GM12878 (cell line): ENCODE data around the gene MCOLN1. TPM values are rescaled to one million over a fixed set of nuclear protein-coding genes. Genes with fewer than 3 reads are reported as not detected.

ENCODE experiments used
- ATAC-seq: fragments of 200-7000 bp; cut with Tn5 transposase; 3 replicates; pipeline ENCODE4 v1.9.1; 2020; ENCODE audit warnings: mild to moderate bottlenecking, moderate library complexity
- BruUV-seq: library from RNA; stranded (reverse); fragments of 400-500 nt; replicated peaks from 2 replicates; lab custom pipeline; 2021; lab: Mats Ljungman, UMichigan
- CTCF ChIA-PET: fragments of 300-600 bp; sonication (Branson Sonifier 250); formaldehyde crosslinking; extraction: SDS; loops from one replicate; lab custom pipeline; 2021; ENCODE audit warnings: inconsistent platforms; lab: Yijun Ruan, JAX
- POLR2A ChIA-PET: fragments of 350-600 bp; formaldehyde crosslinking; extraction: SDS; loops from one replicate; lab custom pipeline; 2021; ENCODE audit warnings: inconsistent platforms; lab: Charles Lee
- RAD21 ChIA-PET: fragments of 300-600 bp; sonication (Branson Sonifier 250); formaldehyde crosslinking; loops from one replicate; lab custom pipeline; 2023; ENCODE audit warnings: antibody characterized with exemption; ENCODE audit not compliant: unreplicated experiment; lab: Charles Lee
- SMC1A ChIA-PET: fragments of 300-600 bp; sonication (Branson Sonifier 250); formaldehyde crosslinking; loops from one replicate; lab custom pipeline; 2023; ENCODE audit not compliant: unreplicated experiment, uncharacterized antibody; lab: Charles Lee
- DNase-seq: peaks from one replicate; pipeline ENCODE4 v3.0.0-alpha.2; 2011; ENCODE audit warnings: low read depth, low spot score
- FAIRE-seq: peaks from 3 replicates; lab custom pipeline; 2011; peaks lifted over from hg19 to GRCh38; lab: Jason Lieb, UNC
- H2AFZ ChIP-seq: 2 replicates; pipeline ENCODE4 v1.6.0; 2011; ENCODE audit warnings: low read depth, low read length, control low read depth; ENCODE audit not compliant: control insufficient read depth
- H3K27ac ChIP-seq: 2 replicates; pipeline ENCODE4 v1.5.1; 2011; ENCODE audit warnings: control low read depth; ENCODE audit not compliant: control insufficient read depth, insufficient read depth
- H3K27me3 ChIP-seq, 2 experiments: replicated peaks in 1 of 2; 2 replicates each; pipeline versions ENCODE4 v1.6.0 to v1.6.1; 2011; ENCODE audit warnings: low read length in 1 of 2; ENCODE audit not compliant: control insufficient read depth in 2 of 2, insufficient read depth in 2 of 2
- H3K36me3 ChIP-seq, 2 experiments: 2 replicates each; pipeline ENCODE4 v1.5.1; 2011; ENCODE audit warnings: low read length in 1 of 2; ENCODE audit not compliant: control insufficient read depth in 2 of 2, insufficient read depth in 2 of 2
- H3K4me1 ChIP-seq: 2 replicates; pipeline ENCODE4 v1.6.1; 2011; ENCODE audit warnings: mild to moderate bottlenecking, low read length, moderate library complexity, mixed read lengths; ENCODE audit not compliant: control insufficient read depth, insufficient read depth
- H3K4me2 ChIP-seq: 2 replicates; pipeline ENCODE4 v1.6.0; 2011; ENCODE audit warnings: control low read depth; ENCODE audit not compliant: control insufficient read depth, insufficient read depth
- H3K4me3 ChIP-seq: fragments of 200-600 bp; sonication (generic); 2 replicates; pipeline ENCODE4 v1.5.1; 2016
- H3K79me2 ChIP-seq: 2 replicates; pipeline ENCODE4 v1.6.0; 2011; ENCODE audit warnings: low read length; ENCODE audit not compliant: control insufficient read depth, insufficient read depth
- H3K9ac ChIP-seq: 2 replicates; pipeline ENCODE4 v1.8.0; 2011; ENCODE audit warnings: low read length, control low read depth, mixed read lengths; ENCODE audit not compliant: control insufficient read depth, insufficient read depth
- H3K9me3 ChIP-seq: replicated peaks from 3 replicates; pipeline ENCODE4 v1.5.1; 2011; ENCODE audit warnings: mild to moderate bottlenecking, low read length; ENCODE audit not compliant: control insufficient read depth, insufficient read depth
- H4K20me1 ChIP-seq: 2 replicates; pipeline ENCODE4 v1.6.0; 2011; ENCODE audit not compliant: control insufficient read depth, insufficient read depth
- E4F1 ChIP-seq: fragments of 450-650 bp; IDR thresholded peaks from 2 replicates; pipeline ENCODE4 v1.6.1; 2018; ENCODE audit warnings: borderline replicate concordance, mild to moderate bottlenecking; ENCODE audit not compliant: partially characterized antibody
- EZH2 ChIP-seq: IDR thresholded peaks from 2 replicates; pipeline ENCODE4 v1.6.1; 2012; ENCODE audit warnings: low read depth, mild to moderate bottlenecking, control low read depth, inconsistent platforms, low read length, borderline replicate concordance; ENCODE audit not compliant: control insufficient read depth
- POLR2A ChIP-seq: IDR thresholded peaks from 2 replicates; pipeline ENCODE4 v1.6.1; 2011; ENCODE audit warnings: low read depth, mild to moderate bottlenecking, low read length
- SREBF2 ChIP-seq: IDR thresholded peaks from 2 replicates; pipeline ENCODE4 v1.6.1; 2012; ENCODE audit warnings: mild to moderate bottlenecking, low read length
- STAT3 ChIP-seq: IDR thresholded peaks from 2 replicates; pipeline ENCODE4 v1.6.1; 2011; ENCODE audit warnings: low read depth, low read length, improper control_type of control experiment
- ZNF274 ChIP-seq: IDR thresholded peaks from one replicate; pipeline ENCODE4 v1.8.0; 2011; ENCODE audit not compliant: insufficient read length, insufficient read depth
- WGBS: methylation state at CpG from one replicate; pipeline ENCODE4 v1.1.6; 2016; ENCODE audit warnings: low lambda C conversion rate; ENCODE audit not compliant: insufficient replicate concordance, insufficient coverage; ENCODE audit errors: missing lambda C conversion rate; 5-methylcytosine and 5-hydroxymethylcytosine counted together
- in situ Hi-C: fragments of 300-500 bp; cut with MboI; formaldehyde crosslinking; loops from 9 replicates; pipeline ENCODE4 v1.14.3; 2018; ENCODE audit warnings: mixed read lengths
- intact Hi-C: fragments of 100-400 bp; cut with micrococcal nuclease; formaldehyde crosslinking; loops from one replicate; pipeline ENCODE4 v1.14.2; 2022; ENCODE audit not compliant: unreplicated experiment
- polyA plus RNA-seq, 11 experiments: library from polyadenylated mRNA; depleted of rRNA in 4 of 11; unstranded in 6 of 11; stranded (reverse) in 5 of 11; fragments of >200 nt; fragmentation: Nextera tagmentation in 4 of 11; fragmentation: Illumina TruSeq in 1 of 11; extraction: Ambion mirVana in 4 of 11; extraction: Trizol in 1 of 11; gene quantifications; 1 replicate in 1 of 11; 2 replicates in 10 of 11; pipeline versions ENCODE4 v1.2.1 to v1.2.3, GENCODE V29; 2011 to 2016; ENCODE audit warnings: inconsistent platforms in 2 of 11, missing spikeins in 2 of 11, low read depth in 1 of 11
- total RNA-seq, 4 experiments: library from RNA; depleted of rRNA in 3 of 4; stranded (reverse); fragments of >200 nt in 3 of 4; fragmentation: Illumina TruSeq in 1 of 4; extraction: Trizol in 1 of 4; gene quantifications; 2 replicates each; pipeline versions ENCODE4 v1.2.1 to v1.2.3, GENCODE V29; 2013 to 2021
- TF ChIP-seq, protein P1 (sequence below): fragments of 450-650 bp; IDR thresholded peaks from 2 replicates; pipeline ENCODE4 v1.6.1; 2017; ENCODE audit warnings: antibody characterized with exemption, mild to moderate bottlenecking, moderate library complexity

MCOLN1 gene
- total and polyA plus RNA-seq, 10 of the 15 experiments (the other 5 are each of a cell fraction or from before 2014, with no cell fraction given) = 0.42 to 15.6 (median 4.9) TPM

- in situ Hi-C loops (no loop called here), intact Hi-C loops (no loop called here)
- no peaks in the 10 kb centered on the region for H4K20me1 ChIP-seq
- WGBS = 98% methylated on average over 7 of the region's 7 CpGs
- H3K9me3 ChIP-seq = no peaks in the 10 kb centered on the region
- peaks cover 0 to 3% of the 10 kb centered on the region in 2 experiments; a peak in 1 of 4 replicates for H3K36me3 ChIP-seq
- ChIA-PET CTCF (no interaction called here), POLR2A (no interaction called here), RAD21 (no interaction called here), SMC1A (no interaction called here)
- no peaks in the 10 kb centered on the region for H3K79me2 ChIP-seq
- no peak for ATAC-seq
- peaks cover 17% of the 10 kb centered on the region for H3K4me1 ChIP-seq
- H3K4me2 ChIP-seq = no peak overlapping the region
- H2AFZ ChIP-seq = no peak overlapping the region
- DNase-seq = no peak
- H3K9ac ChIP-seq = no peak overlapping the region
- no TSS peak for BruUV-seq
- TF ChIP-seq, protein P1, sequence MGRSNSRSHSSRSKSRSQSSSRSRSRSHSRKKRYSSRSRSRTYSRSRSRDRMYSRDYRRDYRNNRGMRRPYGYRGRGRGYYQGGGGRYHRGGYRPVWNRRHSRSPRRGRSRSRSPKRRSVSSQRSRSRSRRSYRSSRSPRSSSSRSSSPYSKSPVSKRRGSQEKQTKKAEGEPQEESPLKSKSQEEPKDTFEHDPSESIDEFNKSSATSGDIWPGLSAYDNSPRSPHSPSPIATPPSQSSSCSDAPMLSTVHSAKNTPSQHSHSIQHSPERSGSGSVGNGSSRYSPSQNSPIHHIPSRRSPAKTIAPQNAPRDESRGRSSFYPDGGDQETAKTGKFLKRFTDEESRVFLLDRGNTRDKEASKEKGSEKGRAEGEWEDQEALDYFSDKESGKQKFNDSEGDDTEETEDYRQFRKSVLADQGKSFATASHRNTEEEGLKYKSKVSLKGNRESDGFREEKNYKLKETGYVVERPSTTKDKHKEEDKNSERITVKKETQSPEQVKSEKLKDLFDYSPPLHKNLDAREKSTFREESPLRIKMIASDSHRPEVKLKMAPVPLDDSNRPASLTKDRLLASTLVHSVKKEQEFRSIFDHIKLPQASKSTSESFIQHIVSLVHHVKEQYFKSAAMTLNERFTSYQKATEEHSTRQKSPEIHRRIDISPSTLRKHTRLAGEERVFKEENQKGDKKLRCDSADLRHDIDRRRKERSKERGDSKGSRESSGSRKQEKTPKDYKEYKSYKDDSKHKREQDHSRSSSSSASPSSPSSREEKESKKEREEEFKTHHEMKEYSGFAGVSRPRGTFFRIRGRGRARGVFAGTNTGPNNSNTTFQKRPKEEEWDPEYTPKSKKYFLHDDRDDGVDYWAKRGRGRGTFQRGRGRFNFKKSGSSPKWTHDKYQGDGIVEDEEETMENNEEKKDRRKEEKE = no peak
- TF ChIP-seq E4F1 = no peak
- no peak for TF ChIP-seq SREBF2
- no peak for TF ChIP-seq EZH2
- no peak for TF ChIP-seq STAT3
- TF ChIP-seq POLR2A = 0 out of 2 replicates have a peak, but pooled peaks have one; percentile 14
- TF ChIP-seq ZNF274 = no peak
- H3K27ac ChIP-seq = no peak overlapping the region
- no peak overlapping the region for H3K4me3 ChIP-seq
- FAIRE-seq = no peak
- H3K27me3 ChIP-seq = no peaks in the 10 kb centered on the region
Observed at GRCh38 chr19:7476241-7476640, 46.2 kb upstream of the MCOLN1 start.
